Parathyroid adenoma (tissue), 2 donors: Measurements from ENCODE around the gene PDS5A.
"Not testable (repeated sequence)": the region's sequence is repeated elsewhere in the genome, so short reads cannot be mapped to it uniquely, and the experiment has no call there.

Experiments used
- H2AFZ ChIP-seq: fragments of 300-600 bp; sonication (generic); one replicate; pipeline ENCODE4 v1.7.0; 2017; ENCODE audit warnings: antibody characterized with exemption, mild to moderate bottlenecking
- H3K27ac ChIP-seq: fragments of 300-600 bp; sonication (generic); one replicate; pipeline ENCODE4 v1.7.0; 2017
- H3K27me3 ChIP-seq: fragments of 300-600 bp; sonication (generic); one replicate; pipeline ENCODE4 v1.7.0; 2017; ENCODE audit warnings: low read length; ENCODE audit not compliant: control insufficient read depth, insufficient read depth
- H3K36me3 ChIP-seq: fragments of 300-600 bp; sonication (generic); one replicate; pipeline ENCODE4 v1.7.0; 2017; ENCODE audit warnings: low read length; ENCODE audit not compliant: control insufficient read depth, insufficient read depth
- H3K4me1 ChIP-seq: fragments of 300-600 bp; sonication (generic); one replicate; pipeline ENCODE4 v1.7.0; 2017; ENCODE audit warnings: control low read depth
- H3K4me2 ChIP-seq: fragments of 300-600 bp; sonication (generic); one replicate; pipeline ENCODE4 v1.7.0; 2017; ENCODE audit warnings: low read length
- H3K4me3 ChIP-seq: fragments of 300-600 bp; sonication (generic); one replicate; pipeline ENCODE4 v1.7.0; 2017; ENCODE audit warnings: low read depth, low read length
- H3K79me2 ChIP-seq: fragments of 300-600 bp; sonication (generic); one replicate; pipeline ENCODE4 v1.7.0; 2017; ENCODE audit warnings: control low read depth
- H3K9ac ChIP-seq: fragments of 300-600 bp; sonication (generic); one replicate; pipeline ENCODE4 v1.7.0; 2017; ENCODE audit warnings: mild to moderate bottlenecking
- H3K9me3 ChIP-seq: fragments of 300-600 bp; sonication (generic); one replicate; pipeline ENCODE4 v1.7.0; 2017; ENCODE audit warnings: low read length; ENCODE audit not compliant: control insufficient read depth
- CTCF ChIP-seq: fragments of 300-600 bp; sonication (generic); IDR thresholded peaks from one replicate; pipeline ENCODE4 v1.7.0; 2017; ENCODE audit warnings: antibody characterized with exemption, mild to moderate bottlenecking
- donor health status: primary hyperparathyroidism.

Gene PDS5A, protein sequence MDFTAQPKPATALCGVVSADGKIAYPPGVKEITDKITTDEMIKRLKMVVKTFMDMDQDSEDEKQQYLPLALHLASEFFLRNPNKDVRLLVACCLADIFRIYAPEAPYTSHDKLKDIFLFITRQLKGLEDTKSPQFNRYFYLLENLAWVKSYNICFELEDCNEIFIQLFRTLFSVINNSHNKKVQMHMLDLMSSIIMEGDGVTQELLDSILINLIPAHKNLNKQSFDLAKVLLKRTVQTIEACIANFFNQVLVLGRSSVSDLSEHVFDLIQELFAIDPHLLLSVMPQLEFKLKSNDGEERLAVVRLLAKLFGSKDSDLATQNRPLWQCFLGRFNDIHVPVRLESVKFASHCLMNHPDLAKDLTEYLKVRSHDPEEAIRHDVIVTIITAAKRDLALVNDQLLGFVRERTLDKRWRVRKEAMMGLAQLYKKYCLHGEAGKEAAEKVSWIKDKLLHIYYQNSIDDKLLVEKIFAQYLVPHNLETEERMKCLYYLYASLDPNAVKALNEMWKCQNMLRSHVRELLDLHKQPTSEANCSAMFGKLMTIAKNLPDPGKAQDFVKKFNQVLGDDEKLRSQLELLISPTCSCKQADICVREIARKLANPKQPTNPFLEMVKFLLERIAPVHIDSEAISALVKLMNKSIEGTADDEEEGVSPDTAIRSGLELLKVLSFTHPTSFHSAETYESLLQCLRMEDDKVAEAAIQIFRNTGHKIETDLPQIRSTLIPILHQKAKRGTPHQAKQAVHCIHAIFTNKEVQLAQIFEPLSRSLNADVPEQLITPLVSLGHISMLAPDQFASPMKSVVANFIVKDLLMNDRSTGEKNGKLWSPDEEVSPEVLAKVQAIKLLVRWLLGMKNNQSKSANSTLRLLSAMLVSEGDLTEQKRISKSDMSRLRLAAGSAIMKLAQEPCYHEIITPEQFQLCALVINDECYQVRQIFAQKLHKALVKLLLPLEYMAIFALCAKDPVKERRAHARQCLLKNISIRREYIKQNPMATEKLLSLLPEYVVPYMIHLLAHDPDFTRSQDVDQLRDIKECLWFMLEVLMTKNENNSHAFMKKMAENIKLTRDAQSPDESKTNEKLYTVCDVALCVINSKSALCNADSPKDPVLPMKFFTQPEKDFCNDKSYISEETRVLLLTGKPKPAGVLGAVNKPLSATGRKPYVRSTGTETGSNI (N-terminal part only)

DNA sequence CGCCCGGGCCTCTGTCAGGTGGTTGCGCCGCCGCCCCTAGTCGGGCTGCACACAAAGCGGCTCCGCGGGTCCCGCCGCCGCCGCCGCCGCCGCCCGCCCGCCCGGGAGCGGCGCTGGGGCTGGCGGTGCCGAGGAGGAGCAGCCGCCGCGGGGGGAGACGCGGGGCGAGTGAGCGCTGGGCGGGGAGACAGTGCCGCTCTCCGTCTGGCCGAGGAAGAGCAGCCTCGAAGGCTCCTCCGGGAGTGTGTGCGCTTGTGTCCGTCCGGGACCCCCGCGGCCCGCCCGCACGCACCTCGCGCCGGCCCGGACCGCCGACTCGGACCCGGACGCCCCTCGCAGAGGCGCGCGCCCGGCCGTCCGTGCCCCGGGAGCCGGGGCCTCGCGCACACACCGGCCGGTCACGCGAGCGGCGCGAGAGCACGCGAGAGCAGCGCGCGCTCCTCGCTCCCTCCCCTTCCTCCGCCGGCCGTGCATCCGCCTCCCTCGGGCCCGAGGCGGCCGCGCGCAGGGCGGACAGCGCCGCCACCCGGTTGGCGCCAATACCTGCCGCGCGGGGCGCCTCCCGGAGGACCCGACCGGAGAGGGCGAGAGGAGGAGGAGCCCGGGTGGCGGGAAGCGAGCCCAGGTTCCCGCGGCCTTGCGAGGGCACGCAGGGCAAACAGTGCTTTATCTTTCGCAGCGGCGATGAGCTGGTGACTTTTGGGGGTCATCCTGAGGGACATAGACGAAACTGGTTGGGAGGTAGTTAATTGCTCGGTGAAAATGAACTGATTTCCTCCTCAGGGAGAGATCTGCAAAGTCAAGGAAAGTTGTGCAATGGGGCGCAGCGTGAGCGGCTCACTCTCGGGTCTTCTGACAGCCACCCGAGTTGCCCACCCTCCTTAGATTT, at the start of gene PDS5A:
Gene PDS5A, minus strand, starts transcription at position 423 of the 889 bp plus-strand sequence. CDS start 1,334 bp downstream, outside the sequence.
- Histone ChIP-seq H3K36me3 (no peaks in the 10 kb centered on the region), H3K9ac (peak within 1 kb of the TSS; percentile 55), H3K4me1 (no peaks in the 10 kb centered on the region), H3K79me2 (peaks cover 12% of the 10 kb centered on the region), H3K9me3 (no peaks in the 10 kb centered on the region), H3K4me3 (peak within 1 kb of the TSS; percentile 79), H3K27ac (peak within 1 kb of the TSS; percentile 85), H2AFZ (peak within 1 kb of the TSS; percentile 97), H3K27me3 (no peaks in the 10 kb centered on the region), H3K4me2 (peak within 1 kb of the TSS; percentile 97)
- peak; percentile 74 for TF ChIP-seq CTCF

DNA sequence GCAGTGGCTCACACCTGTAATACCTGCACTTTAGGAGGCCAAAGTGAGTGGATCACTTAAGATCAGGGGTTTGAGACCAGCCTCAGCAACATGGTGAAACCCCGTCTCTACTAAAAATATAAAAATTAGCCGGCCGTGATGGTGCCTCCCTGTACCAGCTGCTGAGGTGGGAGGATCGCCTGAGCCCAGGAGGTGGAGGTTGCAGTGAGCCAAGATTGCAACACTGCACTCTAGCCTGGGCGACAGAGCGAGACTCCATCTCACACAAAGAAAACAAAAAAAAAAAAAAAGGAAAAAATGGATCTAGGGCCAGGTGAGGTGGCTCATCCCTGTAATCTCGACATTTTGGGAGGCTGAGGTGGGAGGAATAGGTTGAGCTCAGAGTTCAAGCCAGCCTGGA, 46.3 kb upstream of the PDS5A start:
- not testable (repeated sequence) for H3K4me2 ChIP-seq, H3K27me3 ChIP-seq, H2AFZ ChIP-seq

DNA sequence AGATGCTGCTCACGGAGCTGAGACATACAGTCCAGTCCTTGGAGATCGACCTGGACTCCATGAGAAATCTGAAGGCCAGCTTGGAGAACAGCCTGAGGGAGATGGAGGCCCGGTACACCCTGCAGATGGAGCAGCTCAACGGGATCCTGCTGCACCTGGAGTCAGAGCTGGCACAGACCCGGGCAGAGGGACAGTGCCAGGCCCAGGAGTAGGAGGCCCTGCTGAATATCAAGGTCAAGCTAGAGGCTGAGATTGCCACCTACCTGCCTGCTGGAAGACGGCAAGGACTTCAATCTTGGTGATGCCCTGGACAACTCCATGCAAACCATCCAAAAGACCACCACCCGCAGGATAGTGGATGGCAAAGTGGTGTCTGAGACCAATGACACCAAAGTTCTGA, 43.4 kb upstream of the PDS5A start:
- H3K4me3 ChIP-seq, H3K4me2 ChIP-seq, H3K9ac ChIP-seq, H3K9me3 ChIP-seq, H3K27ac ChIP-seq, H3K36me3 ChIP-seq, H3K4me1 ChIP-seq, H3K79me2 ChIP-seq, H2AFZ ChIP-seq, H3K27me3 ChIP-seq: not testable (repeated sequence)

More for the DNA sequence above, 46.3 kb upstream of the PDS5A start:
- H3K4me3 ChIP-seq, H3K9me3 ChIP-seq, H3K27ac ChIP-seq, H3K79me2 ChIP-seq, H3K36me3 ChIP-seq, H3K4me1 ChIP-seq, H3K9ac ChIP-seq: not testable (repeated sequence)

- Histone ChIP-seq H3K4me1 (no peaks in the 10 kb centered on the region), H2AFZ (no peak overlapping the region), H3K4me3 (no peak overlapping the region), H3K79me2 (no peaks in the 10 kb centered on the region), H3K9me3 (no peaks in the 10 kb centered on the region), H3K9ac (no peak overlapping the region), H3K36me3 (no peaks in the 10 kb centered on the region), H3K27me3 (no peaks in the 10 kb centered on the region), H3K4me2 (no peak overlapping the region), H3K27ac (no peak overlapping the region)
- no peak for TF ChIP-seq CTCF
Observed at GRCh38 chr4:40020221-40020620, 42.5 kb upstream of the PDS5A start.

- no peaks in the 10 kb centered on the region for H3K4me1 ChIP-seq
- H3K4me3 ChIP-seq = no peak overlapping the region
- H3K36me3 ChIP-seq = no peaks in the 10 kb centered on the region
- H3K9me3 ChIP-seq = no peaks in the 10 kb centered on the region
- H2AFZ ChIP-seq = no peak overlapping the region
- TF ChIP-seq CTCF = no peak
- no peaks in the 10 kb centered on the region for H3K79me2 ChIP-seq
- H3K4me2 ChIP-seq = no peak overlapping the region
- H3K27ac ChIP-seq = no peak overlapping the region
- H3K27me3 ChIP-seq = no peaks in the 10 kb centered on the region
- no peak overlapping the region for H3K9ac ChIP-seq
Observed at GRCh38 chr4:40016007-40016406, 38.3 kb upstream of the PDS5A start.
